Measurements from ENCODE around the gene ASTN2. TPM values are rescaled to one million over a fixed set of nuclear protein-coding genes. Genes with fewer than 3 reads are reported as not detected.

The ASTN2 gene
- total and polyA plus RNA-seq, 10 of the 15 experiments (the other 5 are each of a cell fraction or from before 2014, with no cell fraction given), result 1.4 to 15.7 (median 7.0) TPM

DNA sequence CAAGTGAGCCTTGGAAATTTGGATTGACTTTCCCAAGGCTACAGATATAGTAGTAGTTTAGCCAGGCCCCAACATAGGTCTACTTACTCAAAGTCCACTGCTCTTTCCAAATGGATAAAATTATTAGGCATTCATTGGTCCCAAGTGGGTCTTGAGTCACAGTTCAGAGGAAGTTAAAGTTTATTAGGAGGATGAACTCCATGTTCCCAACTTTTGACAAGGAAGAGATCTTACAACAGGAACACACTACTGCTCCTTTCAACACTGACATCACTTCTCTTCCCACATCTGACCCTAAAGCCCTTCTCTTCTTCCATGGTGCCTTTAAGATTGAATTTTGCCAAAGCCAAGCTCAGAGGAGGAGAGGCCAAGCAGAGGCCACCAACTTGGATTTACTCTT, 962.2 kb downstream of the ASTN2 start:
- no peaks in the 10 kb centered on the region for H3K36me3 ChIP-seq (ENCODE audit: control insufficient read depth in 2 of 2, insufficient read depth in 2 of 2, low read length in 1 of 2)
- in situ Hi-C loops (cut with MboI), result no loop called here
- intact Hi-C loops (cut with micrococcal nuclease; ENCODE audit: unreplicated experiment), result no loop called here

More for the DNA sequence above, 962.2 kb downstream of the ASTN2 start:
- BruUV-seq (replicated peaks), result no TSS peak
- Histone ChIP-seq H4K20me1 (ENCODE audit: control insufficient read depth, insufficient read depth) (no peaks in the 10 kb centered on the region), H3K4me2 (ENCODE audit: control insufficient read depth, insufficient read depth) (no peak overlapping the region), H3K4me3 (no peak overlapping the region), H3K9me3 (replicated peaks; ENCODE audit: control insufficient read depth, insufficient read depth, low read length) (peaks cover 2% of the 10 kb centered on the region; the same call in 2 of the 3 replicates), H3K27ac (ENCODE audit: control insufficient read depth, insufficient read depth) (no peak overlapping the region), H2AFZ (ENCODE audit: control insufficient read depth, low read depth, low read length) (no peak overlapping the region), H3K4me1 (ENCODE audit: control insufficient read depth, insufficient read depth, low read length) (peaks cover 9% of the 10 kb centered on the region), H3K9ac (ENCODE audit: control insufficient read depth, insufficient read depth, low read length) (no peak overlapping the region), H3K27me3 (replicated peaks in 1 of 2; ENCODE audit: control insufficient read depth in 2 of 2, insufficient read depth in 2 of 2, low read length in 1 of 2) (no peaks in the 10 kb centered on the region), H3K79me2 (ENCODE audit: control insufficient read depth, insufficient read depth, low read length) (no peaks in the 10 kb centered on the region)
- TF ChIP-seq, protein P1, sequence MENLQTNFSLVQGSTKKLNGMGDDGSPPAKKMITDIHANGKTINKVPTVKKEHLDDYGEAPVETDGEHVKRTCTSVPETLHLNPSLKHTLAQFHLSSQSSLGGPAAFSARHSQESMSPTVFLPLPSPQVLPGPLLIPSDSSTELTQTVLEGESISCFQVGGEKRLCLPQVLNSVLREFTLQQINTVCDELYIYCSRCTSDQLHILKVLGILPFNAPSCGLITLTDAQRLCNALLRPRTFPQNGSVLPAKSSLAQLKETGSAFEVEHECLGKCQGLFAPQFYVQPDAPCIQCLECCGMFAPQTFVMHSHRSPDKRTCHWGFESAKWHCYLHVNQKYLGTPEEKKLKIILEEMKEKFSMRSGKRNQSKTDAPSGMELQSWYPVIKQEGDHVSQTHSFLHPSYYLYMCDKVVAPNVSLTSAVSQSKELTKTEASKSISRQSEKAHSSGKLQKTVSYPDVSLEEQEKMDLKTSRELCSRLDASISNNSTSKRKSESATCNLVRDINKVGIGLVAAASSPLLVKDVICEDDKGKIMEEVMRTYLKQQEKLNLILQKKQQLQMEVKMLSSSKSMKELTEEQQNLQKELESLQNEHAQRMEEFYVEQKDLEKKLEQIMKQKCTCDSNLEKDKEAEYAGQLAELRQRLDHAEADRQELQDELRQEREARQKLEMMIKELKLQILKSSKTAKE (IDR thresholded peaks at IDR 0.05; ENCODE audit: low read depth, poor library complexity, severe bottlenecking), result no peak
- TF ChIP-seq ZNF622 (IDR thresholded peaks at IDR 0.05) (no peak), CBX3 (IDR thresholded peaks at IDR 0.05; ENCODE audit: borderline replicate concordance, low read depth) (no peak), SMC3 (IDR thresholded peaks at IDR 0.05; ENCODE audit: borderline replicate concordance, low read length) (no peak), NFYB (IDR thresholded peaks at IDR 0.05; ENCODE audit: insufficient read depth, low read depth, low read length) (no peak), CHD2 (IDR thresholded peaks at IDR 0.05; ENCODE audit: borderline replicate concordance, low read depth, low read length) (no peak), WRNIP1 (IDR thresholded peaks at IDR 0.05; ENCODE audit: borderline replicate concordance, low read depth, low read length) (no peak), ZNF274 (IDR thresholded peaks at IDR 0.05; ENCODE audit: insufficient read depth, insufficient read length) (no peak), BMI1 (IDR thresholded peaks at IDR 0.05; ENCODE audit: borderline replicate concordance) (no peak), ASH2L (IDR thresholded peaks at IDR 0.05; ENCODE audit: borderline replicate concordance, low read depth) (no peak), PAX8 (IDR thresholded peaks at IDR 0.05) (no peak), BRCA1 (IDR thresholded peaks at IDR 0.05; ENCODE audit: low read depth, low read length) (no peak), RELA (IDR thresholded peaks at IDR 0.05; ENCODE audit: borderline replicate concordance, partially characterized antibody) (no peak), ATF7 (IDR thresholded peaks at IDR 0.05; ENCODE audit: low read depth) (no peak), YY1 (IDR thresholded peaks at IDR 0.05; ENCODE audit: low read depth, low read length) (no peak)
- TF ChIP-seq, protein P2, sequence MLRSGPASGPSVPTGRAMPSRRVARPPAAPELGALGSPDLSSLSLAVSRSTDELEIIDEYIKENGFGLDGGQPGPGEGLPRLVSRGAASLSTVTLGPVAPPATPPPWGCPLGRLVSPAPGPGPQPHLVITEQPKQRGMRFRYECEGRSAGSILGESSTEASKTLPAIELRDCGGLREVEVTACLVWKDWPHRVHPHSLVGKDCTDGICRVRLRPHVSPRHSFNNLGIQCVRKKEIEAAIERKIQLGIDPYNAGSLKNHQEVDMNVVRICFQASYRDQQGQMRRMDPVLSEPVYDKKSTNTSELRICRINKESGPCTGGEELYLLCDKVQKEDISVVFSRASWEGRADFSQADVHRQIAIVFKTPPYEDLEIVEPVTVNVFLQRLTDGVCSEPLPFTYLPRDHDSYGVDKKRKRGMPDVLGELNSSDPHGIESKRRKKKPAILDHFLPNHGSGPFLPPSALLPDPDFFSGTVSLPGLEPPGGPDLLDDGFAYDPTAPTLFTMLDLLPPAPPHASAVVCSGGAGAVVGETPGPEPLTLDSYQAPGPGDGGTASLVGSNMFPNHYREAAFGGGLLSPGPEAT (IDR thresholded peaks at IDR 0.05; ENCODE audit: low read depth), result no peak
- RAD21 ChIA-PET (ENCODE audit: unreplicated experiment), result no interaction called here
- POLR2A ChIA-PET, result no interaction called here
- CTCF ChIA-PET, result no interaction called here
- ATAC-seq, result no peak
- DNase-seq (ENCODE audit: low read depth, low spot score), result no peak
- SMC1A ChIA-PET (ENCODE audit: uncharacterized antibody, unreplicated experiment), result no interaction called here
- no peak for FAIRE-seq
